Kidney (tissue), 14 donors: Measurements from ENCODE around the gene TFPI2. TPM values are rescaled to one million over a fixed set of nuclear protein-coding genes. Genes with fewer than 3 reads are reported as not detected.

Source experiments
- DNase-seq, 5 donors: peaks; one replicate each; pipeline ENCODE4 v3.0.0-alpha.2; 2013 to 2020
- FAIRE-seq: peaks from 2 replicates; lab custom pipeline; 2012; peaks lifted over from hg19 to GRCh38; lab: Jason Lieb, UNC
- H3K27ac ChIP-seq, 2 donors: one replicate each; pipeline ENCODE4 v1.7.0; 2013; ENCODE audit warnings: low read depth in 2 of 2, low read length in 2 of 2, inconsistent platforms in 1 of 2
- H3K27me3 ChIP-seq: one replicate; pipeline ENCODE4 v1.7.1; 2013; ENCODE audit warnings: low read length, inconsistent platforms; ENCODE audit not compliant: control insufficient read depth, insufficient read depth
- H3K36me3 ChIP-seq, 3 donors: one replicate each; pipeline versions ENCODE4 v1.7.0 to v1.7.1; 2013; ENCODE audit warnings: low read length in 3 of 3, control low read depth in 1 of 3, inconsistent platforms in 1 of 3; ENCODE audit not compliant: insufficient read depth in 3 of 3, control insufficient read depth in 2 of 3
- H3K4me1 ChIP-seq, 3 donors: one replicate each; pipeline versions ENCODE4 v1.7.0 to v1.7.1; 2013; ENCODE audit warnings: low read length in 3 of 3, inconsistent platforms in 1 of 3, low read depth in 1 of 3; ENCODE audit not compliant: control insufficient read depth in 2 of 3, insufficient read depth in 2 of 3
- H3K4me3 ChIP-seq, 3 donors: one replicate each; pipeline versions ENCODE4 v1.7.0 to v1.8.1; 2013; ENCODE audit warnings: low read length in 3 of 3, control low read depth in 1 of 3, inconsistent platforms in 1 of 3
- H3K9ac ChIP-seq, 3 donors: one replicate each; pipeline versions ENCODE4 v1.7.0 to v1.7.1; 2013; ENCODE audit warnings: low read length in 3 of 3, control low read depth in 1 of 3, inconsistent platforms in 1 of 3
- H3K9me3 ChIP-seq, 3 donors: one replicate each; pipeline versions ENCODE4 v1.7.0 to v1.7.1; 2013; ENCODE audit warnings: low read length in 3 of 3, control low read depth in 1 of 3, inconsistent platforms in 1 of 3; ENCODE audit not compliant: control insufficient read depth in 2 of 3, insufficient read depth in 1 of 3
- intact Hi-C: fragments of 100-400 bp; cut with DNase I; formaldehyde crosslinking; loops from one replicate; pipeline ENCODE4 v1.11.1; 2022
- polyA plus RNA-seq: library from polyadenylated mRNA; stranded (reverse); fragments of 350-450 nt; fragmentation: Illumina TruSeq; extraction: RNeasy Lipid Tissue Mini Kit (QIAGEN cat#74804); gene quantifications from one replicate; pipeline ENCODE4 v1.2.3, GENCODE V29; 2014; ENCODE audit warnings: low read depth, low replicate concordance; ENCODE audit not compliant: insufficient read depth
- total RNA-seq: library from RNA; stranded (reverse); fragmentation: NEBNext Ultra II Directional; extraction: Animal tissue kit (Norgen Biotek cat#: 25700); gene quantifications from one replicate; pipeline ENCODE4 v1.2.1, GENCODE V29; 2021
- TF ChIP-seq, protein P1 (sequence below): IDR thresholded peaks from 3 replicates; pipeline ENCODE4 v1.5.1; 2012; ENCODE audit warnings: mild to moderate bottlenecking, moderate library complexity, borderline replicate concordance; ENCODE audit not compliant: insufficient read depth; ENCODE audit errors: extremely low read depth
- donor health status: control.
- donor health status: control.
- donor health status: control.
- donor health status: control.
- donor health status: control.
- donor health status: DM: yes; HTN: yes; CAD: no.
- donor health status: Normal renal cell carcinoma (clear cell type).

TFPI2 gene
- total and polyA plus RNA-seq, 2 donors from 2014 or later = 7.8 to 42.5 TPM

DNA sequence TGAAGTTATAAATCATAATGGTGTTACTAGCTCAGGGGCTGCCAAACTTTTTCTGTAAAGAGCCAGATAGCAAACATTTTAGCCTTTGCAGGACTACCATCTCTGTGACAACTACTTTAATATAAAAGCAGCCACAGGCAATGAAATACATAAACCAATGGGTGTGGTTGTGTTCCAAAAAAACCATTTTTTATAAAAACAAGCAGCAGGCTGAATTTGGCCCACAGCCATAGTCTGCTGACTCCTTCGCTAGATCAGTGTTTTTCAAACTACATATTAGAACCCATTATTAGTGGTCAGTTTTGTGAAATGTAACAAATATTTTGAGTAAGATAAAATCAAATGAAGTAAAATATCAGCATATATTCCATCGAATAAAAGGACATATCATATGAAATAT is 44.5 kb upstream of the TFPI2 start:
- DNase-seq (no peak), FAIRE-seq (no peak)
- H3K4me3 ChIP-seq = no peak overlapping the region
- no peaks in the 10 kb centered on the region for H3K4me1 ChIP-seq
- H3K9ac ChIP-seq = no peak overlapping the region
- no peaks in the 10 kb centered on the region for H3K36me3 ChIP-seq
- TF ChIP-seq, protein P1, sequence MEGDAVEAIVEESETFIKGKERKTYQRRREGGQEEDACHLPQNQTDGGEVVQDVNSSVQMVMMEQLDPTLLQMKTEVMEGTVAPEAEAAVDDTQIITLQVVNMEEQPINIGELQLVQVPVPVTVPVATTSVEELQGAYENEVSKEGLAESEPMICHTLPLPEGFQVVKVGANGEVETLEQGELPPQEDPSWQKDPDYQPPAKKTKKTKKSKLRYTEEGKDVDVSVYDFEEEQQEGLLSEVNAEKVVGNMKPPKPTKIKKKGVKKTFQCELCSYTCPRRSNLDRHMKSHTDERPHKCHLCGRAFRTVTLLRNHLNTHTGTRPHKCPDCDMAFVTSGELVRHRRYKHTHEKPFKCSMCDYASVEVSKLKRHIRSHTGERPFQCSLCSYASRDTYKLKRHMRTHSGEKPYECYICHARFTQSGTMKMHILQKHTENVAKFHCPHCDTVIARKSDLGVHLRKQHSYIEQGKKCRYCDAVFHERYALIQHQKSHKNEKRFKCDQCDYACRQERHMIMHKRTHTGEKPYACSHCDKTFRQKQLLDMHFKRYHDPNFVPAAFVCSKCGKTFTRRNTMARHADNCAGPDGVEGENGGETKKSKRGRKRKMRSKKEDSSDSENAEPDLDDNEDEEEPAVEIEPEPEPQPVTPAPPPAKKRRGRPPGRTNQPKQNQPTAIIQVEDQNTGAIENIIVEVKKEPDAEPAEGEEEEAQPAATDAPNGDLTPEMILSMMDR = no peak
- no peaks in the 10 kb centered on the region for H3K9me3 ChIP-seq
- H3K27me3 ChIP-seq = no peaks in the 10 kb centered on the region
- intact Hi-C loops = no loop called here
- no peak overlapping the region for H3K27ac ChIP-seq

DNA sequence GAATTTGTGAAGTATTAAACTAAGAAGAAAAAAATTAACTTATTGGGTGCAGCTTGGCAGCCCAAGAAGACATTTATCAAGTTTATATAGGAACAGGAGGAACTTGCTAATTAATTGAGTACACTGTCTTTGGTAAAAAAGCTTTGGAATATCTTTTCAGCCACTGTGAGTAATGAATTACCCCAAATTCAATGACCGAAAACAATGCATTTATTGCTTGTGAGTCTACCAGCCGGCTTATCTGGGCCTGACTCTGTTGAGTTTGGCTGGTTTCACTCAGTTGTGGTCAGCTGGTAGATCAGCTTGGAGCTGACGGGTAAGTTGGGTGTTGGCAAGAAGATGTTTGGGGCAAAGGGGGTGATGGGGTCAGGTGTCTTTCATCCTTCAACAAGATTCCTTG is 42.6 kb upstream of the TFPI2 start:
- Histone ChIP-seq H3K27ac (no peak overlapping the region), H3K27me3 (no peaks in the 10 kb centered on the region), H3K9me3 (no peaks in the 10 kb centered on the region), H3K36me3 (no peaks in the 10 kb centered on the region), H3K4me3 (no peak overlapping the region), H3K9ac (no peak overlapping the region), H3K4me1 (no peaks in the 10 kb centered on the region)
- no peak for FAIRE-seq
- DNase-seq = no peak
- intact Hi-C loops = no loop called here
- TF ChIP-seq, protein P1 = no peak

DNA sequence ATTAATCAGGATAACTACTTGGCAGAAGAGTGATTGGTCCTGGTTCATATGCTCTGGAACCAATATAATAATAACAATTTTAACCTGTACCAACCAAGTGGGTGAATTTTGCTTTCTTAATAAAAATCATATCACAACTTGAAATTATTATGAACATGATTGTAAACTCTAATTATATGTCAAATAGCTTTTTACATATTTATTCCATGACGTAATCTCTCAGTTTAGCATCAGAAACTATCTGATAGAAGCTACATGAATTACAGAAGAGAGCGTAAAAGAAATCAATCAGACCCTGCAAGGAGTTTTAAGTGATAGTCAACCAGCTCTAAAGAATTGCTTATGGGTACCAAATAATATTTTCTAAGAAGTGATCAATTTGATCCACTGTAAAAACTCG is 41.1 kb upstream of the TFPI2 start:
- H3K27ac ChIP-seq = no peak overlapping the region
- TF ChIP-seq, protein P1 = no peak
- H3K36me3 ChIP-seq = no peaks in the 10 kb centered on the region
- H3K4me3 ChIP-seq = no peak overlapping the region
- no peaks in the 10 kb centered on the region for H3K9me3 ChIP-seq
- H3K4me1 ChIP-seq = peaks cover 0 to 3% (median 0%) of the 10 kb centered on the region in 3 donors
- H3K27me3 ChIP-seq = no peaks in the 10 kb centered on the region
- intact Hi-C loops = no loop called here
- no peak overlapping the region for H3K9ac ChIP-seq
- FAIRE-seq = no peak
- no peak for DNase-seq

DNA sequence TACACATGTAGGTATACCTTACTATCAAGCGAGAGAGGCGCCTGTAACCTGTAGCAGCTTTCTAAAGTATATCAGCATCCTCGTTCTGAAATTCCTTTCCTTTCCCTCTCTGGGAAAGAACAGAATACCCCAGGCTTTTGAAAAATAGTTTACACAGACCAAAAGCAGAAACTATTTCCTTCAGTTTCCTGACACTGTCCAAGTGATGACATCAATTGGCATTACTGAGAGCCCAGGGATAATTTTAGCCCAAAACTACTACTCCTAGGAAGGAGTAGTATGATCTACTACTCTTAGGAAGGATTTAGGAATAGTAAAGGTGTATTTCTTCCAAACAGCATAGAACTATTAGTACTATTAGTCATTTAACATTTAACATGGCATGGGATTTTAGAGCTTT is 37.0 kb upstream of the TFPI2 start:
- H3K27ac ChIP-seq = no peak overlapping the region
- intact Hi-C loops = loop anchor here (10.0 kb wide), 1 partner anchor 67 kb away; no protein-coding TSS in a partner anchor

More for the DNA sequence above, 37.0 kb upstream of the TFPI2 start:
- Histone ChIP-seq H3K36me3 (no peaks in the 10 kb centered on the region), H3K9me3 (no peaks in the 10 kb centered on the region), H3K4me1 (peaks cover 0 to 3% (median 0%) of the 10 kb centered on the region in 3 donors), H3K9ac (no peak overlapping the region), H3K4me3 (no peak overlapping the region), H3K27me3 (no peaks in the 10 kb centered on the region)
- no peak for FAIRE-seq
- TF ChIP-seq, protein P1 = no peak
- DNase-seq = no peak
